Heart left ventricle (tissue), 16 donors: ENCODE data around the gene OPCML. TPM values are rescaled to one million over a fixed set of nuclear protein-coding genes. Genes with fewer than 3 reads are reported as not detected.

Experiments used
- ATAC-seq, 4 donors: fragments of 200-7000 bp; cut with Tn5 transposase; one replicate each; pipeline ENCODE4 v1.9.1; 2020 to 2022; ENCODE audit warnings: moderate library complexity in 4 of 4, mild to moderate bottlenecking in 3 of 4, moderate number of reproducible peaks in 1 of 4
- DNase-seq, 5 donors: peaks; one replicate each; pipeline ENCODE4 v3.0.0-alpha.2; 2020
- H3K27ac ChIP-seq, 12 donors: fragments of 200-600 bp; sonication (generic) in 4 of 12; one replicate each; pipeline versions ENCODE4 v1.5.0 to v1.8.0; 2016 to 2022; ENCODE audit warnings: mild to moderate bottlenecking in 2 of 12
- H3K27me3 ChIP-seq, 9 donors: fragments of 200-600 bp; sonication (generic) in 2 of 9; one replicate each; pipeline versions ENCODE4 v1.5.1 to v1.8.0; 2016 to 2022; ENCODE audit warnings: mild to moderate bottlenecking in 3 of 9
- H3K36me3 ChIP-seq, 9 donors: fragments of 200-600 bp; sonication (generic) in 2 of 9; one replicate each; pipeline versions ENCODE4 v1.5.0 to v1.8.0; 2018 to 2022; ENCODE audit warnings: mild to moderate bottlenecking in 2 of 9
- H3K4me1 ChIP-seq, 12 donors: fragments of 200-600 bp; sonication (generic) in 4 of 12; one replicate each; pipeline versions ENCODE4 v1.5.0 to v1.8.0; 2016 to 2022; ENCODE audit warnings: mild to moderate bottlenecking in 3 of 12
- H3K4me3 ChIP-seq, 12 donors: fragments of 200-600 bp; sonication (generic) in 4 of 12; one replicate each; pipeline versions ENCODE4 v1.5.0 to v1.8.0; 2017 to 2022; ENCODE audit warnings: mild to moderate bottlenecking in 9 of 12, moderate library complexity in 4 of 12
- H3K9me3 ChIP-seq, 12 donors: fragments of 200-600 bp; sonication (generic) in 4 of 12; one replicate each; pipeline versions ENCODE4 v1.5.0 to v1.8.0; 2016 to 2022; ENCODE audit warnings: mild to moderate bottlenecking in 1 of 12
- POLR2A ChIP-seq, 2 donors: fragments of 450-650 bp; IDR thresholded peaks; one replicate each; pipeline ENCODE4 v1.6.1; 2017; ENCODE audit warnings: antibody characterized with exemption in 2 of 2, mild to moderate bottlenecking in 2 of 2, moderate library complexity in 2 of 2
- WGBS, 4 donors: extraction: QIAGEN DNeasy Blood & Tissue Kit in 2 of 4; methylation state at CpG; one replicate each; pipeline versions ENCODE4 v1.1.5 to v1.1.7; 2013 to 2018; 5-methylcytosine and 5-hydroxymethylcytosine counted together
- intact Hi-C, 10 donors: fragments of 100-400 bp; cut with DNase I; formaldehyde crosslinking; loops; one replicate each; pipeline versions ENCODE4 v1.11.1 to v1.14.2; 2022
- polyA plus RNA-seq, 2 donors: library from polyadenylated mRNA; stranded (reverse); fragments of 200-250 nt; gene quantifications; one replicate each; pipeline ENCODE4 v1.2.3, GENCODE V29; 2013
- total RNA-seq, 9 donors: library from RNA; depleted of rRNA in 2 of 9; stranded (reverse); fragments of >200 nt in 2 of 9; fragmentation: NEBNext Ultra II Directional in 3 of 9; extraction: Animal tissue kit (Norgen Biotek cat#: 25700) in 3 of 9; gene quantifications; one replicate each; pipeline versions ENCODE4 v1.1.0 to v1.2.4, GENCODE V29; 2016 to 2023
- TF ChIP-seq, protein P1 (sequence below), 12 donors: fragments of 200-600 bp; sonication (generic) in 4 of 12; IDR thresholded peaks; one replicate each; pipeline versions ENCODE4 v1.5.0 to v1.8.0; 2018 to 2022; ENCODE audit warnings: antibody characterized with exemption in 12 of 12, mild to moderate bottlenecking in 5 of 12
- donor health status: ischemic (EF 13 %, LVEDD 7.1; RV severe dilation, severe dysfunction).
- donor health status: healthy with polysubstance abuse.
- donor health status: DM: no; HTN: yes; CAD: no.
- donor health status: DM: no; HTN: no; CAD: no.
- donor health status: ischemic (EF 25% LVEDD 6.9; RV normal size, moderate dysfunction).
- donor health status: ischemic (EF 25% LVEDD 5.7; RV mildly dilated, moderate dysfunction).
- donor health status: healthy.
- donor health status: DM: yes; HTN: yes; CAD: no.
- donor health status: ischemic (EF 35%, LVEDD 5.7; RV mildly dilated, moderate dysfunction).
- donor health status: nonischemic (EF 11% LVEDD 7.7; RV severe dilation, severe dysfunction).
- donor health status: DM: yes; HTN: yes; CAD: no.
- donor health status: PGD.
- donor health status: ischemic (EF 29% LVEDD 5.4; RV normal size, mild dysfunction).
- donor health status: nonischemic (EF 23%, LVEDD 6.1; RV moderate dilation, normal function).

The OPCML gene
- total and polyA plus RNA-seq, 11 donors, result 0.04 to 1.3 (median 0.23) TPM; not detected in 3

DNA sequence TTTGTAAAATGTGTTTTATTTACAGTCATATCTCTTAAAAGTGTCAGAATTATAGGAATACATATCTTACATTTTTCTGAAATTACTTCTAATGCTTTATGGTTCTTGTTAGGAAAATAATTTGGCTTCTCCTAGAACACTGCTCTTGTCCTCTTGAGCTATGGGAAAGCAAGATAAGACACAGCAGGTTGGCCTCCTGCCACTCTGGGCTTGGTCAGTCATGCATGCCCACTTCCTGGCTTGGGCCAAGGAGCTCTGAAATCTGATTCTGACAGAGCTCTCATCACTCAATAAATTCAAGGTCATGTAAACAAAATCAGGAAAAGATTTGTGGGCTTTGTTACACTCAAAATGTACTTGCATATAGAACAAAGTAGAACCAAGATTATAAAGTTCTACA, 1036.0 kb downstream of the OPCML start:
- Histone ChIP-seq H3K9me3 (peaks cover 0 to 4% (median 0%) of the 10 kb centered on the region in 12 donors), H3K4me3 (no peak overlapping the region), H3K36me3 (no peaks in the 10 kb centered on the region), H3K4me1 (no peaks in the 10 kb centered on the region), H3K27ac (no peak overlapping the region), H3K27me3 (no peaks in the 10 kb centered on the region)
- intact Hi-C loops, result no loop called here
- ATAC-seq (no peak), DNase-seq (no peak)
- TF ChIP-seq, protein P1, sequence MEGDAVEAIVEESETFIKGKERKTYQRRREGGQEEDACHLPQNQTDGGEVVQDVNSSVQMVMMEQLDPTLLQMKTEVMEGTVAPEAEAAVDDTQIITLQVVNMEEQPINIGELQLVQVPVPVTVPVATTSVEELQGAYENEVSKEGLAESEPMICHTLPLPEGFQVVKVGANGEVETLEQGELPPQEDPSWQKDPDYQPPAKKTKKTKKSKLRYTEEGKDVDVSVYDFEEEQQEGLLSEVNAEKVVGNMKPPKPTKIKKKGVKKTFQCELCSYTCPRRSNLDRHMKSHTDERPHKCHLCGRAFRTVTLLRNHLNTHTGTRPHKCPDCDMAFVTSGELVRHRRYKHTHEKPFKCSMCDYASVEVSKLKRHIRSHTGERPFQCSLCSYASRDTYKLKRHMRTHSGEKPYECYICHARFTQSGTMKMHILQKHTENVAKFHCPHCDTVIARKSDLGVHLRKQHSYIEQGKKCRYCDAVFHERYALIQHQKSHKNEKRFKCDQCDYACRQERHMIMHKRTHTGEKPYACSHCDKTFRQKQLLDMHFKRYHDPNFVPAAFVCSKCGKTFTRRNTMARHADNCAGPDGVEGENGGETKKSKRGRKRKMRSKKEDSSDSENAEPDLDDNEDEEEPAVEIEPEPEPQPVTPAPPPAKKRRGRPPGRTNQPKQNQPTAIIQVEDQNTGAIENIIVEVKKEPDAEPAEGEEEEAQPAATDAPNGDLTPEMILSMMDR (IDR thresholded peaks at IDR 0.05), result no peak

DNA sequence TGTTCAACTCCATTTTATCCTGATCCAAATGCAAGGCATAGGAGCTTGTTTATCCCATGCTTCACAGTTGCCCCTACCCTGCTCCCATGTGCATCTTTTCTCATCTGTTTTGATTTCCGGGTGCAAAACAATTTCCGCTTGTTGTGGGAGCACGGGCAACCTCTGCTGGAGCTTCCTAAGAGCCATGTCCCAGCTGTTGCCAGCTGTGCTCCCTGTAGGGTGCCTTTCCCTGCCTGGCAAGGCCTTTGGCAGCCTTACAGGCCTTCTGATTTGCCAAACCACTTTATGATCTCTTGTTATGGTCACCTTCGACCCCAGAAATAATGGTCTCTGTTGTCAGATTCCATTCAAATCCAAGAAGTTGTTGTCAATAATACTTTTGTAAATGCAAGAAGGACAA, 1038.5 kb downstream of the OPCML start:
- Histone ChIP-seq H3K4me1 (no peaks in the 10 kb centered on the region), H3K27ac (no peak overlapping the region), H3K36me3 (no peaks in the 10 kb centered on the region), H3K9me3 (peaks cover 0 to 4% (median 0%) of the 10 kb centered on the region in 12 donors), H3K27me3 (no peaks in the 10 kb centered on the region), H3K4me3 (no peak overlapping the region)
- ATAC-seq (no peak), DNase-seq (no peak)
- 54 to 65% (median 55%) methylated on average over 4 of the region's 4 CpGs for WGBS, 4 donors
- intact Hi-C loops, result no loop called here
- no peak for TF ChIP-seq POLR2A (IDR thresholded peaks at IDR 0.05)
- TF ChIP-seq, protein P1 (IDR thresholded peaks at IDR 0.05), result no peak

DNA sequence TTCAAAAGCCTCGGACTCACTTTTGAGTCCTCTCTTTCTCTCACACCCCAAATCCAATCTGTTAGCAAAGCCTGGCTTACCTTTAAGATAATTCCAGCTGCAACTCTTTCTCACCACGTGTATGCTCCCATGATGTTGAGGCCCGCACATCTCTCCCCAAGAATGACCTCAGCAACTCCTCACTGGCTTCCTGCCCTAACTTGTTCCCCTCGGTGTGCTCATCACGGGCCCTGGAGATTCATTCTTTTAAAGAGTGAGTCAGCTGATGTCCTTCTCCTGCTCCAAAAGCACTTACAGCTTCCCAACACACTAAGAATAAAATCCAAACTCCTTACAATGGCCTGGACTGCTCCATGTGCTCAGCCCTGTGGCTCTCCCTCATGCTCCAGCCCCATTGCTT, 1041.3 kb downstream of the OPCML start:
- intact Hi-C loops, result no loop called here

DNA sequence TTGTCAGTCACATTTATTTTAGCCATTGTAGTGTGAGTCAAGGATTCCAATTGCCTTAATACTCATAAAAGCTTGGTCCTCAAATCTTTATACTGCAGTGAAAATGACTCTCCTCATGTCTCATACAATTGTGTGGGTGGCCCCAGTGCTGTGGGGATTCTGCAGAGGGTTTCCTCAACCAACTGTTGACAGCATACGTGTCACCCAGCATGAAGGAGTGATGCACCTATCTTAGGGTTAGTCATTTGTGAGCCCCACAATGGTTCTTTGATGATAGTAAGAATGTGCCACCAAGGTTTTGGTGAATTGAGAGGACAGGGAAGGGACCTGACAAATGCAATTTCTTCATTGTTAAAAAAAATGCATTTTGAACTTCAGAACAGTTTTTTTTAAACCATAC, 1046.2 kb downstream of the OPCML start:
- H3K36me3 ChIP-seq, result no peaks in the 10 kb centered on the region
- DNase-seq (no peak), ATAC-seq (no peak)
- H3K9me3 ChIP-seq, result peaks cover 0 to 17% (median 8%) of the 10 kb centered on the region in 12 donors
- no peaks in the 10 kb centered on the region for H3K4me1 ChIP-seq
- H3K27me3 ChIP-seq, result no peaks in the 10 kb centered on the region
- H3K4me3 ChIP-seq, result no peak overlapping the region
- WGBS, 4 donors, result 90 to 100% (median 93%) methylated on average over 1 of the region's 1 CpG
- intact Hi-C loops, result no loop called here
- no peak for TF ChIP-seq POLR2A (IDR thresholded peaks at IDR 0.05)
- TF ChIP-seq, protein P1 (IDR thresholded peaks at IDR 0.05), result no peak
- H3K27ac ChIP-seq, result no peak overlapping the region

More for the DNA sequence above, 1041.3 kb downstream of the OPCML start:
- Histone ChIP-seq H3K36me3 (no peaks in the 10 kb centered on the region), H3K27ac (no peak overlapping the region), H3K4me3 (no peak overlapping the region), H3K27me3 (no peaks in the 10 kb centered on the region), H3K9me3 (peaks cover 0 to 4% (median under 1%) of the 10 kb centered on the region in 12 donors), H3K4me1 (no peaks in the 10 kb centered on the region)
- TF ChIP-seq POLR2A (IDR thresholded peaks at IDR 0.05), result no peak
- TF ChIP-seq, protein P1 (IDR thresholded peaks at IDR 0.05), result no peak
- 51 to 59% (median 56%) methylated on average over 5 of the region's 5 CpGs for WGBS, 4 donors
- no peak for DNase-seq
- no peak for ATAC-seq
